Measurements from ENCODE around the gene ESRRG.

ESRRG gene

GRCh38 chr1:216726435-216726834, 3.2 kb upstream of the ESRRG start:
- Histone ChIP-seq H3K27me3 (replicated peaks in 2 of 5; ENCODE audit: control insufficient read depth in 4 of 5, insufficient read depth in 5 of 5, low read length in 4 of 5) (peaks cover 4 to 44% (median 25%) of the 10 kb centered on the region in 5 experiments), H3K4me3 (ENCODE audit: control insufficient read depth in 1 of 7, extremely low read depth in 1 of 7, insufficient read depth in 4 of 7, low read depth in 2 of 7, low read length in 6 of 7) (no peak overlapping the region), H3K36me3 (ENCODE audit: control insufficient read depth in 4 of 4, insufficient read depth in 4 of 4, low read length in 3 of 4) (no peaks in the 10 kb centered on the region), H3K9me3 (ENCODE audit: control extremely low read depth in 1 of 5, control insufficient read depth in 4 of 5, insufficient read depth in 2 of 5, low read depth in 1 of 5, low read length in 4 of 5) (peaks cover 0 to 2% (median 0%) of the 10 kb centered on the region in 5 experiments), H3K27ac (ENCODE audit: insufficient read depth in 1 of 2, low read depth in 1 of 2, low read length in 2 of 2, poor library complexity in 1 of 2, severe bottlenecking in 2 of 2) (no peak overlapping the region), H3K4me1 (ENCODE audit: control extremely low read depth in 1 of 4, control insufficient read depth in 4 of 4, insufficient read depth in 4 of 4, low read length in 3 of 4) (peaks cover 0 to 2% (median under 1%) of the 10 kb centered on the region in 4 experiments)
- ChIA-PET CTCF (no interaction called here), POLR2A (no interaction called here)
- DNase-seq, result no peak

DNA sequence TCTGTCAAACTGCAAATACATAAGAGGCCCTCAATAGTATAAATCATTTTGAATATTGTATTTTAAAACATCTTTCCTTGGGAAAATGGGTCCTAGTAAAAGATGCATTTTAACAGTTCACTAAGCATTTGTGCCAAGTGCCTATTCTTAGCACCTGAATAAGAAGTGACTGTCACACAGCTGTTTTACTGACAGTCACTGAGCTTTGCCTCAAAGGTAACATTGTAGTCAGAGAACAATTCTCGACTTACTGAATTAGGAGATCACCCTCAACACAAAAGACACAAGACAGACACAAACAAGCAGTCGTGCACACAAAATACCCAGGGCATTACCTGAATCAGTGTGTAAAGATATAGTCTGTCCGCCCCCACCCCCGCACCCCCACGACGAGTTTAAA, 408 bp downstream of the ESRRG start:
- Histone ChIP-seq H3K4me3 (ENCODE audit: control insufficient read depth in 1 of 7, extremely low read depth in 1 of 7, insufficient read depth in 4 of 7, low read depth in 2 of 7, low read length in 6 of 7) (no peak overlapping the region), H3K27me3 (replicated peaks in 2 of 5; ENCODE audit: control insufficient read depth in 4 of 5, insufficient read depth in 5 of 5, low read length in 4 of 5) (peaks cover 4 to 62% (median 29%) of the 10 kb centered on the region in 5 experiments), H3K36me3 (ENCODE audit: control insufficient read depth in 4 of 4, insufficient read depth in 4 of 4, low read length in 3 of 4) (no peaks in the 10 kb centered on the region), H3K4me1 (ENCODE audit: control extremely low read depth in 1 of 4, control insufficient read depth in 4 of 4, insufficient read depth in 4 of 4, low read length in 3 of 4) (peaks cover 0 to 2% (median under 1%) of the 10 kb centered on the region in 4 experiments), H3K9me3 (ENCODE audit: control extremely low read depth in 1 of 5, control insufficient read depth in 4 of 5, insufficient read depth in 2 of 5, low read depth in 1 of 5, low read length in 4 of 5) (peaks cover 0 to 2% (median 0%) of the 10 kb centered on the region in 5 experiments), H3K27ac (ENCODE audit: insufficient read depth in 1 of 2, low read depth in 1 of 2, low read length in 2 of 2, poor library complexity in 1 of 2, severe bottlenecking in 2 of 2) (no peak overlapping the region)
- DNase-seq, result peak in 1 of 3 donors; percentile 0
- WGBS (ENCODE audit: insufficient coverage), result 19% methylated on average over 3 of the region's 6 CpGs
- CTCF ChIA-PET, result no interaction called here
- POLR2A ChIA-PET, result no interaction called here

DNA sequence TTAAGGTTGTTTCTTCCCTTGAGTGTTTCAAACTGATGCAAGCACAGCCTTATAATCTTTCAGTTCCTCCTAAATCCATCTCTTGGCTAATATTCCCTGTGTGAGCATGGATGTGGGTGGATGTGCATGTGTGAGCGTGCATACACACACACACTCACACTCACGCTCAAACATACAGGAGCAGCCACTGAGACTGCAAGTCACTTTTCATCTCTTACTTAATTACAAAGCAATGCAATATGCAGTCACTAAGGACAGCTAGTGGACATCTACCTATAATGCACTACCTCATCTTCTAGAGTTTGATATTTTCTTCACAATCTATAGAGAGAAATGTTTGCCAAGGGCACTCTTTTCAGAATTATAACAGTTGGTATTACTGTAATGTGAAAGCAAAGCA, 1.4 kb downstream of the ESRRG start:
- Histone ChIP-seq H3K9me3 (ENCODE audit: control extremely low read depth in 1 of 5, control insufficient read depth in 4 of 5, insufficient read depth in 2 of 5, low read depth in 1 of 5, low read length in 4 of 5) (peaks cover 0 to 2% (median 0%) of the 10 kb centered on the region in 5 experiments), H3K4me3 (ENCODE audit: control insufficient read depth in 1 of 7, extremely low read depth in 1 of 7, insufficient read depth in 4 of 7, low read depth in 2 of 7, low read length in 6 of 7) (no peak overlapping the region), H3K36me3 (ENCODE audit: control insufficient read depth in 4 of 4, insufficient read depth in 4 of 4, low read length in 3 of 4) (no peaks in the 10 kb centered on the region), H3K27me3 (replicated peaks in 2 of 5; ENCODE audit: control insufficient read depth in 4 of 5, insufficient read depth in 5 of 5, low read length in 4 of 5) (peaks cover 4 to 62% (median 29%) of the 10 kb centered on the region in 5 experiments), H3K27ac (ENCODE audit: insufficient read depth in 1 of 2, low read depth in 1 of 2, low read length in 2 of 2, poor library complexity in 1 of 2, severe bottlenecking in 2 of 2) (no peak overlapping the region), H3K4me1 (ENCODE audit: control extremely low read depth in 1 of 4, control insufficient read depth in 4 of 4, insufficient read depth in 4 of 4, low read length in 3 of 4) (peaks cover 0 to 2% (median under 1%) of the 10 kb centered on the region in 4 experiments)
- ChIA-PET POLR2A (no interaction called here), CTCF (no interaction called here)
- no peak for DNase-seq
- WGBS (ENCODE audit: insufficient coverage), result no CpG with 5 or more reads among the region's 2 CpGs

GRCh38 chr1:216721062-216721461, 2.2 kb downstream of the ESRRG start:
- POLR2A ChIA-PET, result no interaction called here
- H3K4me1 ChIP-seq (ENCODE audit: control extremely low read depth in 1 of 4, control insufficient read depth in 4 of 4, insufficient read depth in 4 of 4, low read length in 3 of 4), result peaks cover 0 to 2% (median under 1%) of the 10 kb centered on the region in 4 experiments
- peaks cover 4 to 58% (median 29%) of the 10 kb centered on the region in 5 experiments for H3K27me3 ChIP-seq (replicated peaks in 2 of 5; ENCODE audit: control insufficient read depth in 4 of 5, insufficient read depth in 5 of 5, low read length in 4 of 5)
- H3K4me3 ChIP-seq (ENCODE audit: control insufficient read depth in 1 of 7, extremely low read depth in 1 of 7, insufficient read depth in 4 of 7, low read depth in 2 of 7, low read length in 6 of 7), result no peak overlapping the region
- H3K36me3 ChIP-seq (ENCODE audit: control insufficient read depth in 4 of 4, insufficient read depth in 4 of 4, low read length in 3 of 4), result no peaks in the 10 kb centered on the region
- no peak overlapping the region for H3K27ac ChIP-seq (ENCODE audit: insufficient read depth in 1 of 2, low read depth in 1 of 2, low read length in 2 of 2, poor library complexity in 1 of 2, severe bottlenecking in 2 of 2)
- CTCF ChIA-PET, result interaction anchor here (0.9 kb wide), 1 partner anchor 29 kb away, joined by 3 read pairs; no protein-coding TSS in a partner anchor
- peaks cover 0 to 2% (median 0%) of the 10 kb centered on the region in 5 experiments for H3K9me3 ChIP-seq (ENCODE audit: control extremely low read depth in 1 of 5, control insufficient read depth in 4 of 5, insufficient read depth in 2 of 5, low read depth in 1 of 5, low read length in 4 of 5)
- 100% methylated on average over 1 of the region's 5 CpGs for WGBS (ENCODE audit: insufficient coverage)
- no peak for DNase-seq

GRCh38 chr1:216711712-216712111, 11.5 kb downstream of the ESRRG start:
- Histone ChIP-seq H3K4me3 (ENCODE audit: control insufficient read depth in 1 of 7, extremely low read depth in 1 of 7, insufficient read depth in 4 of 7, low read depth in 2 of 7, low read length in 6 of 7) (no peak overlapping the region), H3K4me1 (ENCODE audit: control extremely low read depth in 1 of 4, control insufficient read depth in 4 of 4, insufficient read depth in 4 of 4, low read length in 3 of 4) (no peaks in the 10 kb centered on the region), H3K36me3 (ENCODE audit: control insufficient read depth in 4 of 4, insufficient read depth in 4 of 4, low read length in 3 of 4) (no peaks in the 10 kb centered on the region), H3K27ac (ENCODE audit: insufficient read depth in 1 of 2, low read depth in 1 of 2, low read length in 2 of 2, poor library complexity in 1 of 2, severe bottlenecking in 2 of 2) (no peak overlapping the region), H3K9me3 (ENCODE audit: control extremely low read depth in 1 of 5, control insufficient read depth in 4 of 5, insufficient read depth in 2 of 5, low read depth in 1 of 5, low read length in 4 of 5) (no peaks in the 10 kb centered on the region), H3K27me3 (replicated peaks in 2 of 5; ENCODE audit: control insufficient read depth in 4 of 5, insufficient read depth in 5 of 5, low read length in 4 of 5) (peaks cover 0 to 3% (median 0%) of the 10 kb centered on the region in 5 experiments)
- ChIA-PET POLR2A (no interaction called here), CTCF (no interaction called here)
- no peak for DNase-seq

- Histone ChIP-seq H3K27me3 (replicated peaks in 2 of 5; ENCODE audit: control insufficient read depth in 4 of 5, insufficient read depth in 5 of 5, low read length in 4 of 5) (peaks cover 0 to 3% (median 0%) of the 10 kb centered on the region in 5 experiments), H3K4me3 (ENCODE audit: control insufficient read depth in 1 of 7, extremely low read depth in 1 of 7, insufficient read depth in 4 of 7, low read depth in 2 of 7, low read length in 6 of 7) (no peak overlapping the region), H3K36me3 (ENCODE audit: control insufficient read depth in 4 of 4, insufficient read depth in 4 of 4, low read length in 3 of 4) (no peaks in the 10 kb centered on the region), H3K9me3 (ENCODE audit: control extremely low read depth in 1 of 5, control insufficient read depth in 4 of 5, insufficient read depth in 2 of 5, low read depth in 1 of 5, low read length in 4 of 5) (no peaks in the 10 kb centered on the region), H3K4me1 (ENCODE audit: control extremely low read depth in 1 of 4, control insufficient read depth in 4 of 4, insufficient read depth in 4 of 4, low read length in 3 of 4) (no peaks in the 10 kb centered on the region), H3K27ac (ENCODE audit: insufficient read depth in 1 of 2, low read depth in 1 of 2, low read length in 2 of 2, poor library complexity in 1 of 2, severe bottlenecking in 2 of 2) (no peak overlapping the region)
- ChIA-PET POLR2A (no interaction called here), CTCF (no interaction called here)
- DNase-seq, result no peak
- WGBS (ENCODE audit: insufficient coverage), result 96% methylated on average over 14 of the region's 15 CpGs
Measured at GRCh38 chr1:216710598-216711333, 12.5 kb downstream of the ESRRG start.

- H3K27me3 ChIP-seq (replicated peaks in 2 of 5; ENCODE audit: control insufficient read depth in 4 of 5, insufficient read depth in 5 of 5, low read length in 4 of 5), result peaks cover 0 to 3% (median 0%) of the 10 kb centered on the region in 5 experiments
- no peak overlapping the region for H3K4me3 ChIP-seq (ENCODE audit: control insufficient read depth in 1 of 7, extremely low read depth in 1 of 7, insufficient read depth in 4 of 7, low read depth in 2 of 7, low read length in 6 of 7)
- no peak overlapping the region for H3K27ac ChIP-seq (ENCODE audit: insufficient read depth in 1 of 2, low read depth in 1 of 2, low read length in 2 of 2, poor library complexity in 1 of 2, severe bottlenecking in 2 of 2)
- DNase-seq, result no peak
- WGBS (ENCODE audit: insufficient coverage), result 75% methylated on average over 5 of the region's 5 CpGs
- H3K9me3 ChIP-seq (ENCODE audit: control extremely low read depth in 1 of 5, control insufficient read depth in 4 of 5, insufficient read depth in 2 of 5, low read depth in 1 of 5, low read length in 4 of 5), result no peaks in the 10 kb centered on the region
- ChIA-PET POLR2A (no interaction called here), CTCF (no interaction called here)
- no peaks in the 10 kb centered on the region for H3K36me3 ChIP-seq (ENCODE audit: control insufficient read depth in 4 of 4, insufficient read depth in 4 of 4, low read length in 3 of 4)
- no peaks in the 10 kb centered on the region for H3K4me1 ChIP-seq (ENCODE audit: control extremely low read depth in 1 of 4, control insufficient read depth in 4 of 4, insufficient read depth in 4 of 4, low read length in 3 of 4)
Measured at GRCh38 chr1:216710055-216710454, 13.2 kb downstream of the ESRRG start.
